Activated effector memory CD4-positive, alpha-beta T cell treated with anti-CD3 and anti-CD28 coated beads, Interleukin-2, amount 50 U/mL, for 16 hours (primary cell): ENCODE data around the gene AQR.
A peak's percentile ranks its signal among the peaks of the same experiment; 100 is the strongest.
"Not testable (repeated sequence)": the region's sequence is repeated elsewhere in the genome, so short reads cannot be mapped to it uniquely, and the experiment has no call there.

Source experiments
- DNase-seq: peaks from one replicate; pipeline ENCODE4 v3.0.0-alpha.2; 2020

The AQR gene

GRCh38 chr15:34969340-34970097, at the start of gene AQR:
Gene AQR (minus strand): TSS chr15:34969742. CDS start chr15:34969613, 129 bp downstream.
- peak; percentile 96 for DNase-seq

- no peak for DNase-seq
These were observed 44.7 kb upstream of the AQR start for GRCh38 chr15:35014241-35014640.

GRCh38 chr15:35013370-35013769, 43.8 kb upstream of the AQR start:
- no peak for DNase-seq

- no peak for DNase-seq
These were observed 37.9 kb upstream of the AQR start for GRCh38 chr15:35007397-35007796.

GRCh38 chr15:35005933-35006332, 36.4 kb upstream of the AQR start:
- no peak for DNase-seq

- no peak for DNase-seq
These were observed 34.4 kb upstream of the AQR start for GRCh38 chr15:35003928-35004327.

- no peak for DNase-seq
These were observed 31.0 kb upstream of the AQR start for GRCh38 chr15:35000511-35000910.

GRCh38 chr15:34999906-35000305, 30.4 kb upstream of the AQR start:
- DNase-seq = no peak

- DNase-seq = no peak
These were observed 25.4 kb upstream of the AQR start for GRCh38 chr15:34994925-34995324.

- DNase-seq = no peak
These were observed 24.3 kb upstream of the AQR start for GRCh38 chr15:34993877-34994276.

- no peak for DNase-seq
These were observed 23.9 kb upstream of the AQR start for GRCh38 chr15:34993412-34993811.

- peak; percentile 94 for DNase-seq
These were observed 18.7 kb upstream of the AQR start, which contains the start of gene ZNF770 for GRCh38 chr15:34988027-34988902. Gene ZNF770 (minus strand): TSS chr15:34988287. CDS start chr15:34983434, 4,853 bp downstream.

GRCh38 chr15:34987609-34988026, 18.1 kb upstream of the AQR start:
- no peak for DNase-seq

- no peak for DNase-seq
These were observed 17.4 kb upstream of the AQR start for GRCh38 chr15:34986771-34987480.

GRCh38 chr15:34986326-34986725, 16.8 kb upstream of the AQR start:
- no peak for DNase-seq

- no peak for DNase-seq
These were observed 15.5 kb upstream of the AQR start for GRCh38 chr15:34984889-34985630.

- no peak for DNase-seq
These were observed 7.2 kb upstream of the AQR start for GRCh38 chr15:34976743-34977142.

GRCh38 chr15:34976073-34976472, 6.5 kb upstream of the AQR start:
- no peak for DNase-seq

- no peak for DNase-seq
These were observed 4.0 kb upstream of the AQR start for GRCh38 chr15:34973512-34973911.

GRCh38 chr15:34970098-34970643, 629 bp upstream of the AQR start:
- DNase-seq = not testable (repeated sequence)

- DNase-seq = no peak
These were observed 5.3 kb downstream of the AQR start for GRCh38 chr15:34964277-34964676.

- DNase-seq = no peak
These were observed 15.7 kb downstream of the AQR start for GRCh38 chr15:34953851-34954250.
